K562 (cell line): ENCODE results near the gene MYH15. TPM values are rescaled to one million over a fixed set of nuclear protein-coding genes. Genes with fewer than 3 reads are reported as not detected.

Experiments used
- ATAC-seq: fragments of 200-7000 bp; cut with Tn5 transposase; 3 replicates; pipeline ENCODE4 v1.9.1; 2020; ENCODE audit warnings: moderate library complexity
- BruUV-seq: library from RNA; stranded (reverse); fragments of 400-500 nt; replicated peaks from 2 replicates; lab custom pipeline; 2021; lab: Mats Ljungman, UMichigan
- CTCF ChIA-PET: fragments of 300-600 bp; formaldehyde crosslinking; extraction: SDS; loops from one replicate; lab custom pipeline; 2021; ENCODE audit warnings: low intra/inter-chr PET ratio; lab: Yijun Ruan, JAX
- POLR2A ChIA-PET: fragments of 300-600, 350-650 bp; sonication (Branson Sonifier 250); formaldehyde crosslinking; extraction: SDS; loops from one replicate; lab custom pipeline; 2021; ENCODE audit warnings: antibody characterized with exemption, inconsistent platforms; lab: Yijun Ruan, JAX
- DNase-seq, 4 experiments: peaks; one replicate each; pipeline versions ENCODE4 v3.0.0 to v3.0.0-alpha.2; 2011 to 2018; ENCODE audit warnings: low spot score in 3 of 4, mixed read lengths in 3 of 4; ENCODE audit errors: extremely low read depth in 1 of 4
- FAIRE-seq: peaks from 2 replicates; lab custom pipeline; 2011; peaks lifted over from hg19 to GRCh38; lab: Jason Lieb, UNC
- H2AFZ ChIP-seq: 2 replicates; pipeline ENCODE4 v1.6.0; 2011; ENCODE audit warnings: low read depth, low read length, control low read depth, inconsistent platforms
- H3K27ac ChIP-seq: fragments of 200-600 bp; 3 replicates; pipeline ENCODE4 v1.8.0; 2011; ENCODE audit warnings: low read depth, mild to moderate bottlenecking, control low read depth, inconsistent platforms, low read length, moderate library complexity, mixed read lengths; ENCODE audit errors: extremely low read depth
- H3K27me3 ChIP-seq, 2 experiments: fragments of 300-600 bp in 1 of 2; 2 replicates in 1 of 2; 3 replicates in 1 of 2; pipeline versions ENCODE4 v1.6.0 to v1.8.0; 2011; ENCODE audit warnings: inconsistent platforms in 2 of 2, low read length in 2 of 2, mild to moderate bottlenecking in 1 of 2, mixed read lengths in 1 of 2, moderate library complexity in 1 of 2; ENCODE audit not compliant: control insufficient read depth in 2 of 2, insufficient read depth in 2 of 2
- H3K36me3 ChIP-seq: fragments of 300-600 bp; 3 replicates; pipeline ENCODE4 v1.8.0; 2011; ENCODE audit warnings: mild to moderate bottlenecking, low read length, inconsistent platforms; ENCODE audit not compliant: control insufficient read depth, insufficient read depth
- H3K4me1 ChIP-seq, 2 experiments: fragments of 200-600 bp in 1 of 2; replicated peaks in 1 of 2; 2 replicates in 1 of 2; 3 replicates in 1 of 2; pipeline versions ENCODE4 v1.5.1 to v1.8.0; 2011; ENCODE audit warnings: inconsistent platforms in 2 of 2, low read length in 2 of 2, mild to moderate bottlenecking in 1 of 2, mixed read lengths in 1 of 2, moderate library complexity in 1 of 2; ENCODE audit not compliant: control insufficient read depth in 2 of 2, insufficient read depth in 2 of 2
- H3K4me2 ChIP-seq: 2 replicates; pipeline ENCODE4 v1.6.1; 2011; ENCODE audit warnings: low read length, control low read depth, inconsistent platforms, mixed read lengths; ENCODE audit not compliant: insufficient read depth
- H3K4me3 ChIP-seq: fragments of 200-600 bp; sonication (generic), shearing (Covaris generic); 2 replicates; pipeline ENCODE4 v1.5.1; 2016; ENCODE audit warnings: control low read depth, inconsistent platforms
- H3K79me2 ChIP-seq: fragments of 200-600 bp; 3 replicates; pipeline ENCODE4 v1.8.0; 2011; ENCODE audit warnings: low read length, inconsistent platforms; ENCODE audit not compliant: control insufficient read depth, insufficient read depth
- H3K9ac ChIP-seq, 2 experiments: 2 replicates each; pipeline versions ENCODE4 v1.6.0 to v1.6.1; 2011; ENCODE audit warnings: low read depth in 2 of 2, low read length in 2 of 2, control low read depth in 1 of 2, inconsistent platforms in 1 of 2, mild to moderate bottlenecking in 1 of 2, mixed read lengths in 1 of 2; ENCODE audit not compliant: insufficient read depth in 1 of 2
- H3K9me1 ChIP-seq: one replicate; pipeline ENCODE4 v1.6.0; 2011; ENCODE audit warnings: inconsistent platforms, mild to moderate bottlenecking, low read length, moderate library complexity; ENCODE audit not compliant: control insufficient read depth, insufficient read depth
- H3K9me3 ChIP-seq: replicated peaks from 2 replicates; pipeline ENCODE4 v1.5.1; 2011; ENCODE audit warnings: low read depth, low read length, inconsistent platforms; ENCODE audit not compliant: control insufficient read depth, insufficient read depth
- H4K20me1 ChIP-seq: replicated peaks from 2 replicates; pipeline ENCODE4 v1.6.1; 2011; ENCODE audit warnings: low read length, inconsistent platforms, mixed read lengths; ENCODE audit not compliant: control insufficient read depth, insufficient read depth
- CCAR2 ChIP-seq: fragments of 200-400 bp; formaldehyde crosslinking; IDR thresholded peaks from 2 replicates; pipeline ENCODE4 v1.6.1; 2017; ENCODE audit warnings: mild to moderate bottlenecking, low read depth, low read length
- ERF ChIP-seq: fragments of 450-650 bp; formaldehyde crosslinking; IDR thresholded peaks from 2 replicates; pipeline ENCODE4 v1.4.0; 2020; ENCODE audit warnings: mild to moderate bottlenecking, mixed read lengths
- FOXJ2 ChIP-seq: fragments of 200-800 bp; sonication (Bioruptor generic); IDR thresholded peaks from 2 replicates; pipeline ENCODE4 v1.6.1; 2016; ENCODE audit warnings: missing genetic modification characterization, missing compliant biosample characterization
- HCFC1 ChIP-seq: IDR thresholded peaks from 2 replicates; pipeline ENCODE4 v1.6.1; 2012; ENCODE audit warnings: low read depth, low read length, improper control_type of control experiment
- HDAC1 ChIP-seq, 2 experiments: fragments of 450-650 bp; IDR thresholded peaks; 2 replicates each; pipeline ENCODE4 v1.6.1; 2016 to 2017; ENCODE audit warnings: inconsistent platforms in 1 of 2, mild to moderate bottlenecking in 1 of 2, moderate library complexity in 1 of 2
- HDAC8 ChIP-seq: fragments of 450-650 bp; IDR thresholded peaks from 2 replicates; pipeline ENCODE4 v1.6.1; 2016; ENCODE audit warnings: mild to moderate bottlenecking, missing genetic modification characterization, moderate library complexity, missing compliant biosample characterization
- MITF ChIP-seq: IDR thresholded peaks from 2 replicates; pipeline ENCODE4 v1.6.1; 2014; ENCODE audit warnings: antibody characterized with exemption
- TAF7 ChIP-seq: fragments of 450-650 bp; IDR thresholded peaks from 2 replicates; pipeline ENCODE4 v1.6.1; 2016; ENCODE audit warnings: missing genetic modification characterization, missing compliant biosample characterization
- XRCC5 ChIP-seq: fragments of 200-400 bp; formaldehyde crosslinking; IDR thresholded peaks from 2 replicates; pipeline ENCODE4 v1.6.1; 2017; ENCODE audit warnings: low read depth, mild to moderate bottlenecking, low read length
- ZNF174 ChIP-seq: fragments of 250-450 bp; sonication (Bioruptor Pico); IDR thresholded peaks from 2 replicates; pipeline ENCODE4 v1.4.0; 2020; ENCODE audit warnings: mild to moderate bottlenecking
- ZNF3 ChIP-seq: fragments of 250-450 bp; sonication (Bioruptor Pico); IDR thresholded peaks from 2 replicates; pipeline ENCODE4 v1.5.0; 2021; ENCODE audit warnings: mild to moderate bottlenecking, moderate library complexity
- ZNF444 ChIP-seq: fragments of 250-450 bp; sonication (Bioruptor Pico); IDR thresholded peaks from 2 replicates; pipeline ENCODE4 v1.4.0; 2020; ENCODE audit warnings: mild to moderate bottlenecking, moderate library complexity
- ZNF75A ChIP-seq: fragments of 450-650 bp; formaldehyde crosslinking; IDR thresholded peaks from 2 replicates; pipeline ENCODE4 v1.4.0; 2020; ENCODE audit warnings: mild to moderate bottlenecking
- WGBS: fragments of 100-300 bp; shearing (Covaris generic); methylation state at CpG from one replicate; pipeline ENCODE4 v1.1.6; 2016; ENCODE audit warnings: low coverage, mixed read lengths; ENCODE audit not compliant: insufficient coverage; ENCODE audit errors: missing lambda C conversion rate; 5-methylcytosine and 5-hydroxymethylcytosine counted together
- in situ Hi-C: fragments of 300-500 bp; cut with MboI; formaldehyde crosslinking; loops from 4 replicates; pipeline ENCODE4 v1.15.0; 2018; ENCODE audit warnings: inconsistent platforms, mixed read lengths
- intact Hi-C: fragments of 100-400 bp; cut with micrococcal nuclease; formaldehyde crosslinking; loops from 2 replicates; pipeline ENCODE4 v1.14.2; 2022
- polyA plus RNA-seq, 8 experiments: library from polyadenylated mRNA; depleted of rRNA in 4 of 8; stranded (reverse) in 5 of 8; unstranded in 3 of 8; fragments of >200 nt; fragmentation: Nextera tagmentation in 2 of 8; fragmentation: Illumina TruSeq in 1 of 8; extraction: Ambion mirVana in 2 of 8; extraction: Trizol in 1 of 8; gene quantifications; 2 replicates each; pipeline versions ENCODE4 v1.2.1 to v1.2.3, GENCODE V29; 2011 to 2014; ENCODE audit warnings: inconsistent platforms in 1 of 8, missing spikeins in 1 of 8
- total RNA-seq, 7 experiments: library from RNA; depleted of rRNA in 6 of 7; stranded (reverse); fragments of >200 nt in 6 of 7; fragmentation: Illumina TruSeq in 2 of 7; extraction: Trizol in 2 of 7; gene quantifications; 2 replicates each; pipeline versions ENCODE4 v1.2.1 to v1.2.3, GENCODE V29; 2011 to 2021; ENCODE audit warnings: low replicate concordance in 1 of 7

MYH15 gene
- total and polyA plus RNA-seq, 9 of the 15 experiments (the other 6 are each of a cell fraction or from before 2014, with no cell fraction given): 0.03 to 0.29 (median 0.12) TPM

DNA sequence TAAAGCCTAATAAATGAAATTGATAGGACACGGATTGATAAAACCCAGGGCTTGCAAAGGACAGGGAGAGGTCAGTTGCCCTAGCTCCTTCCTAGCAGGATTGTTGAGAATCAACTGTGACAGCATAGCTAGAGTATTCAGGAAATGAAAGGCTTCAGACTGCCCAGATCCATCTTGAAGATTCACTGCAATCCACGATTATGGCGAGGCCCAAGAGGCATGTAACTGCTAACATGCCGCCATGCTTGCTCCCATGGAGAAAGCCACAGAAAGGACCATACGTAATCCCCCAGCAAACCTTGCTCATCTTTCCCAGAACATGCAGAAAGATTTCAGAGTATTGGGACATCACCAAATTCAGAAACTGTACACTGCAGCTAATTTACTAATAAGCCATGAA, 41.3 kb downstream of the MYH15 start:
- Histone ChIP-seq H3K4me3 (no peak overlapping the region), H3K36me3 (no peaks in the 10 kb centered on the region), H3K27ac (no peak overlapping the region), H4K20me1 (no peaks in the 10 kb centered on the region), H3K79me2 (no peaks in the 10 kb centered on the region), H3K9ac (no peak overlapping the region), H3K4me2 (no peak overlapping the region), H3K27me3 (no peaks in the 10 kb centered on the region), H3K9me1 (no peaks in the 10 kb centered on the region), H3K9me3 (no peaks in the 10 kb centered on the region), H2AFZ (no peak overlapping the region), H3K4me1 (no peaks in the 10 kb centered on the region)
- intact Hi-C loops (no loop called here), in situ Hi-C loops (no loop called here)
- ChIA-PET CTCF (no interaction called here), POLR2A (no interaction called here)
- ATAC-seq (no peak), FAIRE-seq (no peak), DNase-seq (no peak)
- 6% methylated on average over 5 of the region's 5 CpGs for WGBS
- no TSS peak for BruUV-seq
- no peak for TF ChIP-seq ZNF444 (CRISPR knock-in tag)
- TF ChIP-seq ERF (CRISPR knock-in tag): no peak
- TF ChIP-seq XRCC5: no peak
- TF ChIP-seq CCAR2: no peak
- no peak for TF ChIP-seq ZNF174 (CRISPR knock-in tag)
- no peak for TF ChIP-seq HCFC1
- TF ChIP-seq MITF: no peak
- no peak for TF ChIP-seq FOXJ2 (tag)
- TF ChIP-seq HDAC1 (IDR thresholded peaks at IDR 0.05): no peak
- TF ChIP-seq HDAC8 (tag): no peak
- TF ChIP-seq ZNF3 (CRISPR knock-in tag): no peak
- TF ChIP-seq TAF7: no peak
- TF ChIP-seq ZNF75A: no peak
